Common myeloid progenitor, CD34-positive (primary cell): ENCODE measurements around the gene ANGPT4.
"Not testable (repeated sequence)": the region's sequence is repeated elsewhere in the genome, so short reads cannot be mapped to it uniquely, and the experiment has no call there.

Experiments used
- CTCF ChIA-PET: fragments of 350-600 bp; sonication (Branson Sonifier 250); formaldehyde crosslinking; loops from one replicate; lab custom pipeline; 2021; ENCODE audit warnings: antibody characterized with exemption; lab: Charles Lee
- POLR2A ChIA-PET: fragments of 350-600 bp; sonication (Branson Sonifier 250); formaldehyde crosslinking; loops from one replicate; lab custom pipeline; 2021; ENCODE audit warnings: antibody characterized with exemption; lab: Charles Lee
- DNase-seq, 3 donors: peaks; one replicate each; pipeline versions ENCODE4 v3.0.0 to v3.0.0-alpha.2; 2013
- H3K27ac ChIP-seq, 2 experiments: 1 replicate in 1 of 2; 2 replicates in 1 of 2; pipeline ENCODE4 v1.7.0; 2013; ENCODE audit warnings: inconsistent platforms in 2 of 2, low read length in 2 of 2, mild to moderate bottlenecking in 2 of 2, low read depth in 1 of 2, moderate library complexity in 1 of 2; ENCODE audit not compliant: severe bottlenecking in 2 of 2, insufficient read depth in 1 of 2, poor library complexity in 1 of 2
- H3K27me3 ChIP-seq, 5 experiments: replicated peaks in 2 of 5; 1 replicate in 3 of 5; 2 replicates in 2 of 5; pipeline versions ENCODE4 v1.6.1 to v1.7.0; 2013; ENCODE audit warnings: low read length in 4 of 5, mild to moderate bottlenecking in 2 of 5, moderate library complexity in 2 of 5, inconsistent platforms in 1 of 5; ENCODE audit not compliant: insufficient read depth in 5 of 5, control insufficient read depth in 4 of 5
- H3K36me3 ChIP-seq, 4 experiments: 1 replicate in 2 of 4; 2 replicates in 2 of 4; pipeline versions ENCODE4 v1.6.1 to v1.7.0; 2013; ENCODE audit warnings: low read length in 3 of 4, control low read depth in 1 of 4, mild to moderate bottlenecking in 1 of 4; ENCODE audit not compliant: control insufficient read depth in 4 of 4, insufficient read depth in 4 of 4
- H3K4me1 ChIP-seq, 4 experiments: 1 replicate in 3 of 4; 2 replicates in 1 of 4; pipeline versions ENCODE4 v1.6.1 to v1.7.1; 2013; ENCODE audit warnings: low read length in 3 of 4, mild to moderate bottlenecking in 3 of 4, control low read depth in 1 of 4, inconsistent platforms in 1 of 4, moderate library complexity in 1 of 4; ENCODE audit not compliant: control insufficient read depth in 4 of 4, insufficient read depth in 4 of 4; ENCODE audit errors: control extremely low read depth in 1 of 4
- H3K4me3 ChIP-seq, 7 experiments: 1 replicate in 4 of 7; 2 replicates in 3 of 7; pipeline versions ENCODE4 v1.5.1 to v1.7.0; 2013; ENCODE audit warnings: mild to moderate bottlenecking in 7 of 7, low read length in 6 of 7, moderate library complexity in 6 of 7, inconsistent platforms in 2 of 7, low read depth in 2 of 7, control low read depth in 1 of 7; ENCODE audit not compliant: insufficient read depth in 4 of 7, control insufficient read depth in 1 of 7; ENCODE audit errors: extremely low read depth in 1 of 7
- H3K9me3 ChIP-seq, 5 experiments: 1 replicate in 4 of 5; 2 replicates in 1 of 5; pipeline versions ENCODE4 v1.6.1 to v1.7.1; 2013; ENCODE audit warnings: low read length in 4 of 5, mild to moderate bottlenecking in 2 of 5, inconsistent platforms in 1 of 5, low read depth in 1 of 5, moderate library complexity in 1 of 5; ENCODE audit not compliant: control insufficient read depth in 4 of 5, insufficient read depth in 2 of 5; ENCODE audit errors: control extremely low read depth in 1 of 5
- WGBS: methylation state at CpG from one replicate; pipeline ENCODE4 v1.1.5; 2013; ENCODE audit not compliant: insufficient coverage; 5-methylcytosine and 5-hydroxymethylcytosine counted together

The ANGPT4 gene

GRCh38 chr20:848731-849130 lies 67.4 kb downstream of the ANGPT4 start:
- peaks cover 7 to 51% (median 49%) of the 10 kb centered on the region in 4 experiments for H3K4me1 ChIP-seq
- POLR2A ChIA-PET, H3K36me3 ChIP-seq, DNase-seq, H3K27ac ChIP-seq, H3K9me3 ChIP-seq, H3K27me3 ChIP-seq, H3K4me3 ChIP-seq: not testable (repeated sequence)
- WGBS: 98% methylated on average over 8 of the region's 8 CpGs
- CTCF ChIA-PET: interaction anchor here (1.2 to 1.5 kb wide), 2 partner anchors 15 to 17 kb away, joined by 4 read pairs; partner anchors contain the start of gene FAM110A

GRCh38 chr20:848193-848592 lies 67.9 kb downstream of the ANGPT4 start:
- peaks cover 0 to under 1% (median 0%) of the 10 kb centered on the region in 5 experiments for H3K27me3 ChIP-seq
- peaks cover 0 to 9% (median 1%) of the 10 kb centered on the region in 4 experiments for H3K36me3 ChIP-seq
- DNase-seq: no peak
- WGBS: 95% methylated on average over 4 of the region's 5 CpGs
- no peak overlapping the region for H3K4me3 ChIP-seq
- ChIA-PET POLR2A (no interaction called here), CTCF (interaction anchor here (1.3 to 1.5 kb wide), 2 partner anchors 17 to 27 kb away, joined by 3 to 4 read pairs; no protein-coding TSS in a partner anchor)
- no peaks in the 10 kb centered on the region for H3K9me3 ChIP-seq
- H3K27ac ChIP-seq: peak overlapping the region in 1 of 2 experiments; percentile 67
- H3K4me1 ChIP-seq: peaks cover 7 to 54% (median 51%) of the 10 kb centered on the region in 4 experiments

DNA sequence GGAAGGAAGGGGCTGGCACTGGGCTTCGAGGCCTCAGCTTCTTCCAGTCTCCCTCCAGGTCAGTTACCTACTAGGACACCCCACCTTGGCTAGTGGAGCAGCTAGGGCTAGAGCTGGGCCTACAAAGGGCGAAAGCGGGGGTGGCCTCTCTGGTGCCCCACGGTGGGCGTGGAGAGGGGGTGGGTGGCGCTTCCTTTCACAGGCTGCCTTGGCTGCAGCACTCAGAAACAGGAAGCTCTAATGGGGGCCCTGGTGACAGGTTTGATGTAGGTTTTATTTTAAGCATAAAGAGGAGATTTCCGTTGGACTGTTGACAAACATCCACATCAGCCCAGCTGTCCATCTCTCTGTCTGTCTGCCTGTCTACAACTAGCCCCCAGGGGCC lies 69.2 kb downstream of the ANGPT4 start:
- H3K27ac ChIP-seq: peak overlapping the region; percentile 6 to 67
- peak overlapping the region in 5 of 7 experiments; percentile 53 to 74 (median 72) for H3K4me3 ChIP-seq
- no CpG with 5 or more reads among the region's 7 CpGs for WGBS
- peaks cover 0 to 9% (median 1%) of the 10 kb centered on the region in 4 experiments for H3K36me3 ChIP-seq
- ChIA-PET CTCF (interaction anchor here (1.0 to 2.6 kb wide), 6 partner anchors 8 to 32 kb away, joined by 3 to 10 read pairs (median 4); partner anchors contain the start of gene FAM110A), POLR2A (interaction anchor here (0.7 kb wide), 1 partner anchor 1954 kb away, joined by 3 read pairs; the partner anchor contains the start of gene CPXM1)
- no peaks in the 10 kb centered on the region for H3K9me3 ChIP-seq
- peaks cover 7 to 66% (median 62%) of the 10 kb centered on the region in 4 experiments for H3K4me1 ChIP-seq
- peaks cover 0 to 13% (median 2%) of the 10 kb centered on the region in 5 experiments for H3K27me3 ChIP-seq
- peak in 2 of 3 donors; percentile 79 to 85 for DNase-seq

DNA sequence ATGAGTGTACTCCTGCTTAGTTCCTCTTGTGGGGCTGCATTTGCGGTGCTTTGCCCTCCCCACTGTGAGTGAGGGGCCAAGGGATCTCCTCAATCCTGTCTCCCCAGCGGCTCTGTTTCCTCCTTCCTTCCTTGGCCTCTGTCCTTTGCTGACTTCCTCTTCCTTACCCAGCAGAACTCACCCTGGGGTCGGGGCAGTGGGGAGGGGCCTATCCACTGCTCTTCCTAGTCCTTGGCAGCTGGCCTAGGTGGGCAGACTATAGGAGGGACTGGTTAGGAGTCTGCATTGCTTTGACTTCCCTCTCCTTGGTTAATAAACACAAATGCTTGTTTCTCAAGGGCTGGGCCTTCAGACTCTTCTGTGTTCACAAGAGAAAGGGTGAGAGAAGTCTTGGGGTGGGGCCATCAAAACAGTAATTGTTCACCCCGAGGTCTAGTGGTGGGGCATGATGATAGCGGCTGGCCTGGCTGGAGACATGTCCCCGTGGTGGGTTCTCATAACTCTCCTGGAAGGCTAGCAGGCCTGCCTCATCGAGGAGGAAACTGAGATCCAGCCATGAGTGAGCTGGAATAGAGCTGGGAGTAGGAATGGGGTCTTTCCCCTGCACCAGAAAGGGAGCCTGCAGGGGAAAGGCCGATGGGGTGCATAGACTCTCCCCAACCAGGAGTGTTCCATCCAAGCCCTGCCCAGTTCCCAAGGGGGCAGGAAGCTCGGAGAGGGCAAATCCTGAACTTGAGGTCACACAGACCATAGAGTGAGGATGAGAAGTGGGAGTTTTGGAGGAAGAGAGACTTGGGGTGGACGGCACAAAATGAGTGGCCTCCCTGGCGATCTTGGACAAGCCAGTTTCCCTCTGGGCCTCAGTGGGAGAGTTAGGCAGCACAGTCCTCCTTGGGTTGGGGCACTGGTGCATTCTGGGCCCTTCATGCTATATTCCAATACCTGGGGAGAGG lies 69.9 kb downstream of the ANGPT4 start:
- H3K36me3 ChIP-seq: peaks cover 0 to 6% (median 1%) of the 10 kb centered on the region in 4 experiments
- no peaks in the 10 kb centered on the region for H3K9me3 ChIP-seq
- DNase-seq: peak in 2 of 3 donors; percentile 55 to 61
- H3K4me1 ChIP-seq: peaks cover 7 to 72% (median 69%) of the 10 kb centered on the region in 4 experiments
- H3K4me3 ChIP-seq: peak overlapping the region in 6 of 7 experiments; percentile 53 to 78 (median 72)
- peak overlapping the region; percentile 6 to 67 for H3K27ac ChIP-seq
- POLR2A ChIA-PET: interaction anchor here (0.7 to 2.2 kb wide), 2 partner anchors 13 to 1954 kb away, joined by 3 to 9 read pairs; partner anchors contain the start of genes CPXM1 and FAM110A
- WGBS: 19% methylated on average over 10 of the region's 11 CpGs
- H3K27me3 ChIP-seq: peaks cover 0 to 20% (median 2%) of the 10 kb centered on the region in 5 experiments
- CTCF ChIA-PET: interaction anchor here (1.0 to 2.6 kb wide), 5 partner anchors 8 to 27 kb away, joined by 4 to 10 read pairs (median 4); partner anchors contain the start of gene FAM110A

DNA sequence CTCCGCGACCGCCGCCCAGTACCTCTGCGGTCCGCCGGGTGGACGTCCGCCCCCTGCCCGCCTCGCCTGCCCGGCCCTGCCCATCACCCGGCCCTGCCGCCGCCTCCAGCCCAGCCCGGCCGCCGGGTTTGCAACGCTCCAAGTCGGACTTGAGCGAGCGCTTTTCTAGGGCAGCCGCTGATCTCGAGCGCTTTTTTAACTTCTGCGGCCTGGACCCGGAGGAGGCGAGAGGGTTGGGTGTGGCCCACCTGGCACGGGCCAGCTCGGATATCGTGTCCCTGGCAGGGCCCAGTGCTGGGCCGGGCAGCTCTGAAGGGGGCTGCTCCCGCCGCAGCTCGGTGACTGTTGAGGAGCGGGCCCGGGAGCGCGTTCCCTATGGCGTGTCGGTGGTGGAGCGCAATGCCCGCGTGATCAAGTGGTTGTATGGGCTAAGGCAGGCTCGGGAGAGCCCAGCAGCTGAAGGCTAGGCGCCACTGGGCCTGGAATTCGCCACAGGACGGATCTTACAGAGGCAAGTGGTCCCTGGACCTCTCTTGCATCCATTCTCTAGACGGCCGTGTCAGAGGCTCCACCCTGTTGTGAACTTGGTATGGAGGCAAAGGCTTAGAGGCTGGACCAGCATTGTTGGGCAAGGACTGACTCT lies 70.8 kb downstream of the ANGPT4 start:
- WGBS: 10% methylated on average over 50 of the region's 50 CpGs
- ChIA-PET CTCF (interaction anchor here (2.6 kb wide), 1 partner anchor 12 kb away, joined by 10 read pairs; the partner anchor contains the start of gene FAM110A), POLR2A (interaction anchor here (0.6 to 2.2 kb wide), 2 partner anchors 9 to 12 kb away, joined by 3 to 9 read pairs; partner anchors contain the start of gene FAM110A)

GRCh38 chr20:844473-845225 lies 71.5 kb downstream of the ANGPT4 start:
- ChIA-PET CTCF (interaction anchor here (2.6 to 2.7 kb wide), 2 partner anchors 11 kb away, joined by 9 to 10 read pairs; partner anchors contain the start of gene FAM110A), POLR2A (interaction anchor here (0.6 to 2.2 kb wide), 3 partner anchors 10 to 11 kb away, joined by 3 to 9 read pairs (median 3); partner anchors contain the start of gene FAM110A)
- peak overlapping the region; percentile 43 to 78 (median 72) for H3K4me3 ChIP-seq
- H3K27me3 ChIP-seq: peaks cover 0 to 21% (median 2%) of the 10 kb centered on the region in 5 experiments
- DNase-seq: peak; percentile 89 to 94 (median 93)
- no peak overlapping the region for H3K27ac ChIP-seq
- WGBS: 8% methylated on average over 38 of the region's 47 CpGs
- H3K4me1 ChIP-seq: peaks cover 7 to 81% (median 75%) of the 10 kb centered on the region in 4 experiments
- peaks cover 0 to 3% (median 0%) of the 10 kb centered on the region in 4 experiments for H3K36me3 ChIP-seq
- no peaks in the 10 kb centered on the region for H3K9me3 ChIP-seq

More for the DNA sequence above, 70.8 kb downstream of the ANGPT4 start:
- DNase-seq: peak in 1 of 3 donors; percentile 40
- H3K4me3 ChIP-seq: peak overlapping the region in 6 of 7 experiments; percentile 53 to 78 (median 72)
- peaks cover 0 to 5% (median 0%) of the 10 kb centered on the region in 4 experiments for H3K36me3 ChIP-seq
- H3K27me3 ChIP-seq: peaks cover 0 to 21% (median 2%) of the 10 kb centered on the region in 5 experiments
- peaks cover 7 to 81% (median 75%) of the 10 kb centered on the region in 4 experiments for H3K4me1 ChIP-seq
- no peaks in the 10 kb centered on the region for H3K9me3 ChIP-seq
- peak overlapping the region in 1 of 2 experiments; percentile 4 for H3K27ac ChIP-seq
